ENCODE data around the gene KCNAB1. TPM values are rescaled to one million over a fixed set of nuclear protein-coding genes. Genes with fewer than 3 reads are reported as not detected.
"Not testable (repeated sequence)": the region's sequence is repeated elsewhere in the genome, so short reads cannot be mapped to it uniquely, and the experiment has no call there.

Gene KCNAB1
- total RNA-seq (2014; rRNA removed; shearing (Covaris generic)) = 0.26 and 1.6 TPM in 2 replicates

DNA sequence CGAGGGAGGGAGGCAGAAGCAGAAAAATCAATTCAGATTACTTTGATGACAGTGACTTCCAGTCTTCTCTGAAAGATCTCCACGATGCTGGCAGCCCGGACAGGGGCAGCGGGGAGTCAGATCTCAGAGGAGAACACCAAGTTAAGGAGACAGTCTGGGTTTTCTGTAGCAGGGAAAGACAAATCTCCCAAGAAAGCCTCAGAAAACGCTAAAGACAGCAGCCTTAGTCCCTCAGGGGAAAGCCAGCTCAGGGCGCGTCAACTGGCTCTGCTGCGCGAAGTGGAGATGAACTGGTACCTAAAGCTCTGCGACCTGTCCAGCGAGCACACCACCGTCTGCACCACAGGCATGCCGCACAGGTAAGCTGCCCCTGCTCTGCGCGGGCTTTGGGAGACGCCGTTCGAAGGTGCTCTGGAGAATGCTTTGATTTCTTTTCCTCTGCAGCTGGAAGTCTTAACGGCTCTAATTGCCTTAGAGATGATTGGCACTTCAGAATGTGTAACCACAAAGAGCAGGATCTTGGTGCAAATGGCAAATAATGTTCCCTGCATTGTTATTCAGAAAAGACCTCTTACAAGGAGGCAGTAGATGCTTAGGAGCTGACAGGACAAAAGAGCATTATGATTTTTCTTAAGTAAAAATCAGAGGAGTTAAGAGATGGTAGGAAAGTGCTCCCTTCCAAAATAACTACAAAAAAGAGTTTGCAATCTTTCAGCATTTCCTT, at the start of gene KCNAB1:
KCNAB1 (plus strand) TSS at position 51 of the 724 bp plus-strand sequence.
- DNase-seq (ENCODE audit: low spot score) = no peak

DNA sequence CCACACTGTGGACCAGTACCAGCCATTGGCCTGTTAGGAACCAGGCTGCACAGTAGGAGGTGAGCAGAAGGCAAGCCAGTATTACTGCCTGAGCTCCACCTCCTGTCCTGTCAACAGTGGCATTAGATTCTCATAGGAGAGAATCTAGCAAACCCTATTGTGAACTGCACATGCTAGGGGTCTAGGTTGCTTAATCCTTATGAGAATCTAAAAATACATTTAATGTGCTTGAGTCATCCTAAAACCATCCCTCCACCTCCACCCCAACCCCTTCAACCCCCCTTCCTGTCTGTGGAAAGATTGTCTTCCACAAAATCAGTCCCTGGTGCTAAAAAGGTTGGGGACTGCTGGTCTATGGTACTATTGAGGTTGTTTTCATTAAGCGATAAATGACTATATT, 49.3 kb upstream of the KCNAB1 start:
- DNase-seq (ENCODE audit: low spot score) = peak; percentile 34

DNA sequence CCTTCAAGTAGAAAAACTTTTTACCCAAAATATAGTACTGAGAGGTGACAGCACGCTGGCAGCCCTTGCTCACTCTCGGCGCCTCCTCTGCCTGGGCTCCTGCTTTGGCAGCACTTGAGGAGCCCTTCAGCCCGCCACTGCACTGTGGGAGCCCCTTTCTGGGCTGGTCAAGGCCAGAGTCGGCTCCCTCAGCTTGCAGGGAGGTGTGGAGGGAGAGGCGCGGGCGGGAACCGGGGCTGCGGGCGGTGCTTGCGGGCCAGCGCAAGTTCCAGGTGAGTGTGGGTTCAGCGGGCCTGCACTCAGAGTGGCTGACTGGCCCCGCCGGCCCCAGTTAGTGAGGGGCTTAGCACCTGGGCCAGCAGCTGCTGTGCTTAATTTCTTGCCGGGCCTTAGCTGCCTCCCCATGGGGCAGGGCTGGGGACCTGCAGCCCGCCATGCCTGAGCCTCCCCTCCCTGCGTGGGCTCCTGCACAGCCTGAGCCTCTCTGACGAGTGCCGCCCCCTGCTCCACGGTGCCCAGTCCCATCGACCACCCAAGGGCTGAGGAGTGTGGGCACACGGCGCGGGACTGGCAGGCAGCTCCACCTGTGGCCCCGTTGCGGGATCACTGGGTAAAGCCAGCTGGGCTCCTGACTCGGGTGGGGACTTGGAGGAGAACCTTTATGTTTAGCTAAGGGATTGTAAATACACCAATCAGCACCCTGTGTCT, 47.3 kb upstream of the KCNAB1 start:
- not testable (repeated sequence) for DNase-seq (ENCODE audit: low spot score)

DNA sequence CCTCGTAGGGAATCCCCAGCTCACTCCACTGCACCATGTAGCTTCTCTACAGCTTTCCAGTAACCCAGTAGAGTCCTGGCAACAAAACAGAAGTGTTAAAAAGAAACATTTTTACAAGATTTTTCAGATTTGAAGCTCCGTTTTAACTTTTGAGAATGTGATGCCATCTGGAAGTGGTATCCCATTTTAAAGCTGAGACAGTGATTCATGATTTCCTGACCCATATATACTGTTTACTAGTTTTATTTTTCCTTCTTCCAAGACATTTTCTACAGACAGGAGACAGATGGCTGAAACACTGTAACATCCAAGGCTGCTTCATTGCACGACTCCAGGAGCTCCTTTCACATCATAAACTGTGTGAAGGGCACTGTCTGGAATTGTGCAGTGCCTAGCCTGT, 30.3 kb upstream of the KCNAB1 start:
- no peak for DNase-seq (ENCODE audit: low spot score)

DNA sequence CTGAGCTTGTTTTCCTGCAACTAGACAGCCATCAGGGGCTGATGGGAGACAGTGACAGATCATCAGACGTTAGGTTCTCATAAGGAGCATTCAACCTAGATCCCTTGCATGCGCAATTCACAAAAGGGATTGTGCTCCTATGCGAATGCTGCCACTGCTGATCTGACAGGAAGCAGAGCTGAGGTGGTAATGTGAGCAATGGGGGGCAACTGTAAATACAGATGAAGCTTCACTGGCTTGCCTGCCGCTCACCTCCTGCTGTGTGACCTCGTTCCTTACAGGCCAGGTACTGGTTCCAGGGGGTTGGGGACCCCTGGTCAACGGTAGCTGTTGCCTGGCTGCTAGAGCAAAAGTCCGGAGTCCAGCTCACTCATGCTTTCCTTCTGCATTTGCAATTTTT, 26.4 kb upstream of the KCNAB1 start:
- DNase-seq (ENCODE audit: low spot score) = no peak

DNA sequence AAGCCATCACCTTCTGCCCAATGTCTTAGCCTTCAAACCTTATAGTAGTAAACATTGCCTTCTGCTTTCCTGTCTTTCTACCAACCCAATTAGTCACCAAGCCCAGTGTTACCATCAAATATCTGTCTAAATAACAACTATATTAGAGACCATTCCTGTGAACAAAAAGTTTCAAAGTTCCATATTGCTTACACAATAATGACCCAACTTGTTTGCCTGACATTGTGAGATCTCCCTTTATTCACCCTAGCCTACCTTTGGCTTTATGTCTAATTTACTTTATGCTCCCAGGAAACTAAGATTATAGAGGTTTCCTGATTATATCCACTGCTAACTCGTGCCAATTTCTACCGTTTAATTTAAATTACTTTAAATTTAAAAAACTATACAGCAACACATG, 26.0 kb upstream of the KCNAB1 start:
- DNase-seq (ENCODE audit: low spot score) = no peak

DNA sequence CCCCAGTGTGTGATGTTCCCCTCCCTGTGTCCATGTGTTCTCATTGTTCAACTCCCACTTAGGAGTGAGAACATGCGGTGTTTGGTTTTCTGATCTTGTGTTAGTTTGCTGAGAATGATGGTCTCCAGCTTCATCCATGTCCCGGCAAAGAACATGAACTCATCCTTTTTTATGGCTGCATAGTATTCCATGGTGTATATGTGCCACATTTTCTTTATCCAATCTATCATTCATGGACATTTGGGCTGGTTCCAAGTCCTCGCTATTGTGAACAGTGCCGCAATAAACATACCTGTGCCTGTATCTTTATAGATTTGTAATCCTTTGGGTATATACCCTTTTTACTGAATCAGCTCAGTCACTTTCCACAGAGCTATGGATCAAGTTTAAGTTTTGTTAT, 24.7 kb upstream of the KCNAB1 start:
- not testable (repeated sequence) for DNase-seq (ENCODE audit: low spot score)

DNA sequence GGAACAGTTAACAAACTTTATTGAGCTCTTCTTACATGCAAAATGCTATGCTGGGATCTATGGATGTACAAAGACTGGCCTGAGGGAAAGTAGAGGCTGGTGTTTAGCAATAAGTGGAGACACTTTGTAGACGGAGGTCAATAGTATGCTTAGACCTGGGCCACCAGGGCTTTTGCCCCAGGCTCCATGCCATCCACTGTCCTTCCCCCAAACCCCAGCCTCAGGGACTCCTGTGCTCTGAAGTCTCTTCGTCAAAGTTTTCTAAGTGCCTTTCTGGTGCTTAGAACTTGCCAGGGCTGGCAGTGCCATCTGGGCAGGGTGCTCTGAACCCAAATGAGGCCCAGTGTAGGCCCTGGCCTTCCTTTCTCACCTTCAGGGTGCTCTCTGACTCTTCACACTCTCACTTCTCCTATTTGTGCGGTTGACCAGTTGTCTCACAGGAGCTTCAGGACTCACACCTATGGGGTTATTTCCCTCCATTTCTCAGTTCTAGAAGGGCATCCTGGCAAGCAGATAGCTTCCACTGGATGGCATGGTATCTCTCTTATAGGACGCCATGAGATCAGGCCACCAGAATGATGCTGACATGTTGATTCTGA, 21.8 kb upstream of the KCNAB1 start:
- DNase-seq (ENCODE audit: low spot score) = no peak

DNA sequence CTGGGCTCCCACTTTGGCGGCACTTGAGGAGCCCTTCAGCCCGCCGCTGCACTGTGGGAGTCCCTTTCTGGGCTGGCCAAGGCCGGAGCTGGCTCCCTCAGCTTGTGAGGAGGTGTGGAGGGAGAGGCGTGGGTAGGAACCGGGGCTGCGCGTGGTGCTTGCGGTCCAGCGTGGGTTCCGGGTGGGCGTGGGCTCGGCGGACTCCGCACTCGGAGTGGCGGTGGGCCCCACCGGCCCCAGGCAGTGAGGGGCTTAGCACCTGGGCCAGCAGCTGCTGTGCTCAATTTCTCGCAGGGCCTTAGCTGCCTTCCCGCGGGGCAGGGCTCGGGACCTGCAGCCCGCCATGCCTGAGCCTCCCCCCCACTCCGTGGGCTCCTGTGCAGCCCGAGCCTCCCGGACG, 21.0 kb upstream of the KCNAB1 start:
- not testable (repeated sequence) for DNase-seq (ENCODE audit: low spot score)

DNA sequence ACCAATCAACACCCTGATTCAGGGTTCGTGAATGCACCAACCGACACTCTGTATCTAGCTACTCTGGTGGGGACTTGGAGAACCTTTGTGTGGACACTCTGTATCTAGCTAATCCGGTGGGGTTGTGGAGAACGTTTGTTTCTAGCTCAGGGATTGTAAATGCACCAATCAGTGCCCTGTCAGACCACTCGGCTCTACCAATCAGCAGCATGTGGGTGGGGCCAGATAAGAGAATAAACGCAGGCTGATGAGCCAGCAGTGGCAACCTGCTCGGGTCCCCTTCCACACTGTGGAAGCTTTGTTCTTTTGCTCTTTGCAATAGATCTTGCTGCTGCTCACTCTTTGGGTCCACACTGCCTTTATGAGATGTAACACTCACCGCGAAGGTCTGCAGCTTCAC, 20.4 kb upstream of the KCNAB1 start:
- DNase-seq (ENCODE audit: low spot score) = not testable (repeated sequence)

DNA sequence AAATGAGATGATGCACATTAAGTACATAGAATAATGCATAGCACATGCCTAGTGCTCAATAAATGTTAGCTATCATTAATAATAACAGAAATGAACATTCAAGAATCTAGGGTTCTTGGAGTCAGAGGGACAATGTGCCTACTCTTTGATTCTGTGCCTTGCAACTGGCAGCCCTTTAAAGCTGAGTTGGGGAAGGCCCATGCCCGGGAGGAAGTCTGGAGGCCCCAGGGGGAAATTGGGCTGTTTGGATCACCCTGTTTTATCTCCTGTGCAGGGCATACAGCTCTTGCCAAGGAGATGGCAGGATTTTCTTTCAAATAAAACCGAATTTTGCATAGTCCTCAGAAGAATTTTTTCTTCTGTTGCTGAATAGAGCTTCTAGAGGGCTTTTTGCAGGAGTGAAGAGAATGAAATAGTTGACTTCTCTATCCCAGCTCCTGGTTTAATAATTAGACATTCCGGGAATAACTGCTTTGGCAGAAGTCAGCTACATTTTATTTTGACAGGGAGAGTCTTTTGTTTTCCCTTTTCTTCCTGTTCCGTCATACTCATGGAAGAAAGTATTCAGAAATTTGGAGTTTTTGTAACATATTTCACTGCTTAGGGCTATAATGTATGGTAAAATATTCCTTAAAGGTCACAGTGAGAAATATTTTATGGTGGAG, 18.0 kb upstream of the KCNAB1 start:
- no peak for DNase-seq (ENCODE audit: low spot score)

DNA sequence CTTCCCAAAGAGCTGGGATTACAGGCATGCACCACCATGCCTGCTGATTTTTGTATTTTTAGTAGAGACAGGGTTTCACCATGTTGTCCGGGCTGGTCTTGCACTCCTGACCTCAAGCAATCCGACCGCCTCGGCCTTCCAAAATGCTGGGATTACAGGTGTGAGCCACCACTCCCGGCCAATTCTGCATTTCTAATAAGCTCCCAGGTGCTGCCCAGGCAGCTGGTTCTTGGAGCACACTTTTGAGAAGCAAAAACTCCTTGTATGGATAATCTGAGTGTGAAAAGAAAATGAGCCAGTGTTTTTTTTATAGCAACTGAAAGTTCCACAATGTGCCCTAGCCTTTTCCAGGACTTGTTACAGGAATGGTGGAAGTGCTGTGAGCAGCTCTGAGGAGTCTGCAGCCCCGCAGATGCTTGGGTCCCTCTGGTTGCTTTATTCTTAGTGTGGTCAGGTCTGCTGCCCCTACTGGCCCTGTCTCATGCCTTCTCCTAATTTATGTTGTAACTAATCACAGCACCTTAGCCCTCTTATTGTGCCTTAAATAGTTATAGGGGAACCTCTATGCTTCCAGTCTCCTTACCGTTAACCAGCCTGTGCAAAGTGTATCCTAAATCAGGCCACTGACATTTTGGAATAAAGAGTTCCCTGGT, 13.5 kb upstream of the KCNAB1 start:
- no peak for DNase-seq (ENCODE audit: low spot score)

DNA sequence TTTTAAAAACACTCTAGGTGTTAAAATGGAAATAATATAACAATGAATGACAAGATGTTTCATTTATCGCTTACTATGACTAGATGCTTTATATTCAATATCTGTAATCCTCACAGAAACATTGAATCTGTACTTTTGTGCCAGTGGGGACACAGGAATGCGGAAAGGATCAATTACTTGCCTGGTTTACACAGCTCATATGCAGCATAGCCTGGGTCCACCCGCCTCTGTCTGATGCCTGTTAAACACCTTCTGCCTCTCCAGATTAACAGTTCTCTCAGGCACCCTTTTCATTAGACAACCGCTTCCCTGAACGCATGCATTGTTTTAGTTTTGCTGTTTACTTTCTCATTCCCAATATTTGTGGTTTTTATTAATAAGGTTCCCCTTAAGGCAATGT, 12.9 kb upstream of the KCNAB1 start:
- DNase-seq (ENCODE audit: low spot score) = no peak

DNA sequence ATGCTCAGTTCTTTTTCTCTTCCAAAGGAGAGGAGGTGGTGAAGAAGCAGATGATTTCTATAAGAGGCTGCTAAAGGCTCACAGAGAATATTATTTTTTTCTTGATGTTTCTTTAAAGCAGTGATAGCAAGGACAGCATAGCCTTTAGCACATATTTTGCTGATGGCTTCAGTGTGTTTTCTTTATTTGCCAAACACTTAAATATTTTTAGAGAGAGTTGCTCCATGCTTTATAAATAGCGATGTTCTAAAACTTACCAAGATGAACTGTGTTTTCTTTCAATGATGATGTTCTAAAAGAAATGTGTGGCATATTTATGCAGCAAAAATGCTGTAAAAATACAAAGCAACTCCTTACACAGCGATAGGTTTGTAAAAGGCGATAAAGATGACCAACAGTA, 11.8 kb upstream of the KCNAB1 start:
- DNase-seq (ENCODE audit: low spot score) = no peak

DNA sequence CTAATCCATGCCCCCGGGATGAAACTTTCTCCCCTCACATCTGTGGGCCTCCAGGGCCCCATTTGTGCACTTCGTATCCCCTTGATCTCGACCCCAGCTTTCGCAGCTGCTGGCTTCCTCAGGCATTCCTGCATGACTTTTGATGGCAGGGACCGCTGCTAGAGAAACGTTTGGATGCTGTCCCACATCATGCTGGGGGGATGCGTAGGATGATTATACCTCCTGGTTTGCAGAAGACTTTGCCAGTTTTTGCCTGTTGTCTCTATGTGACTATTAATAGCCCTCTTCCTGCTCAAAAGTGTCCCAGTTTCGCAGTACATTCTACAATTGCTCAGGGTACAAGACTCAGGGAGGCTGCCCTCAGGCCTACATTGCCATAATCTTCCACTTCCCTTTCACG, 10.4 kb upstream of the KCNAB1 start:
- DNase-seq (ENCODE audit: low spot score) = no peak

DNA sequence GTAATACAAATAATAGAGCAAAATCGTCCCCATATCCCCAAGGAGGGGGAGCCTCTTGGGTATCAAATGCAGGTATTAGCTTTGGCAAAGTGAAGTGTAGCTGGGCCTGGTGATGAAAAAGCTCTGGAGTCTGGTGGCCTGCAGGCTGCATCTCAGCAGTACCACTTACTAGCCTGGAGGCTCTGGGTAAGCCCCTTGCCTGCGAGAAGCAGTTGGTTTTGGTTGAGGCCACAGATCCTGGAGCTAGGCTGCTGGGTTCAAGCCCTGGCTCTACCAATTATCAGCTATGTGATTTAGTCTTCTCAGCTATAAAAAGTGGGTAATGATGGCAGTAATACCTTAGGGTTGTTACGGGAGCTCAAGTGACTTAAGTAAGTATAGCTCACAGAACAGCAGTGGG, 6.1 kb downstream of the KCNAB1 start:
- DNase-seq (ENCODE audit: low spot score) = no peak

DNA sequence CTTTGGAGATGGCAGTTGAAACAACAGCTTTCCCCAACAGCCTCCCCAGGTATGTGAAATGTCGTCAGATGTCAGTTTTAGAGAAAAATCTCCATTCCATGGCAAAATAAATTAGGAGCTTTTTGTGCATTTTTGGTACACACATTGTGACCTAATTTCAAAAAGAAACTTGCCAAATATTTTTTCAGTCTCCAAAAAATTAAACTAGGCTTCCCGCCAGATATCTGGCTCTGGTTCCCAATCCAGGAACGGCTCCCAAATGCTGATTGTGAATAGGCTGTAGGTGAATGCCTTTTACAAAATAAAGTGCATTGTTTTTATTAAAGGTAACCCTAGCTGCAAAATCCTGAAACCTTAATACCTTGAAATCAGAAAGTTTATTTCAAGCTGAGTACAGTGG, 10.9 kb downstream of the KCNAB1 start:
- DNase-seq (ENCODE audit: low spot score) = no peak

DNA sequence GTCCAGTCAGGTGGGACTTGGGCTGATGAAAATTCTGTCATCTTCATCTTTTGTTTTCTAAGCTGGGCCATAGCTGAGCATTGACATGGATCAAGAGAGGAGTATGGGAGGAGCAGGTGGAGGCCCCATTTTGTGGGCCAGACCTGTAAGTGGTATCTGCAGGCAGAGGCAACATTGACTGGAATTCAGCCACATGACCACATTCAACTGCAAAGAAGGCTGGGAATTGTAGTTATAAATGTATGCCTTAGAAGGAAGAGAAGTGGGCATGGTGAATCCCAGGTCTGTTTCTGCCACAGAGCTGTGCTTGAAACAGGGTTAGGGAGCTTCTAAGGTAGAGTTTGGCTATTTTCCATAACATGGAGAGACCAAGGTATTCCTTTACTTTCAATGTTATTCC, 11.4 kb downstream of the KCNAB1 start:
- DNase-seq (ENCODE audit: low spot score) = no peak

DNA sequence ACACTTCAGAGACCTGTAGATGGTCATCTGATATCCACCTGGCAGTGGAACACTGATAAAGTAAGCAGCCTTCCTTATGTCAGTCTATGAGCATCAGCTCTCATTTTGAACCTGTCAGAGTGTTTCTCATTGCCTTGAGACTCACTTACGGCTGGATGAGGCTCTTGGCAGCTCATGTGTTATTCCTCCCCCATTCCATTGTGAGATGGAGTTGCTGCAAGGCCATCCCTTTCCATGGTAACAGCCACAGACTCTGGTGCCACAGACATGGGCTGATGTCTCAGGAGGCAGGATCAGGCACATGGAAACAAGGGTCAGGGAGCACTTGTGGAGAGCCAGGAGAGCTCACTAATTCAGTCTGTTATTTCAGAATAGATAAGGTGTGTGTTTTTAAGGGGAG, 11.9 kb downstream of the KCNAB1 start:
- DNase-seq (ENCODE audit: low spot score) = no peak

DNA sequence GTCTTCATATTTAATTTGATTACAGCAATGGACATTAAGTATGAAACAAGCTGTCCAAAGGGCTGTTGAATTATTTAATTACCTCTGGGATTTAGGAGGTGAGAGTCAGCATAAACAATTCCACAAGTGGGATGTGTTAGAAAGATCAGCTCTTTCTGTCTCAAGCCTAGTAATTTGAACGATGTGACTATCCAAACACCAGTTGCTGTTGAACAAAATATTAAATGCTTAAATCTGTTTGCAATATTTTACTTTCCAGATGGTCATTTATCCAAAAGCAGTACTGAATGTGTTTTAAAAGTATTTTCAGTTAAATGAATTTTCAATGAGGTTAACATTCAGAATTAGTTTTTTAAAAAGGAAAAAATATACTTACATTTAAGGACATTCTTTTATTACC, 12.7 kb downstream of the KCNAB1 start:
- DNase-seq (ENCODE audit: low spot score) = no peak

DNA sequence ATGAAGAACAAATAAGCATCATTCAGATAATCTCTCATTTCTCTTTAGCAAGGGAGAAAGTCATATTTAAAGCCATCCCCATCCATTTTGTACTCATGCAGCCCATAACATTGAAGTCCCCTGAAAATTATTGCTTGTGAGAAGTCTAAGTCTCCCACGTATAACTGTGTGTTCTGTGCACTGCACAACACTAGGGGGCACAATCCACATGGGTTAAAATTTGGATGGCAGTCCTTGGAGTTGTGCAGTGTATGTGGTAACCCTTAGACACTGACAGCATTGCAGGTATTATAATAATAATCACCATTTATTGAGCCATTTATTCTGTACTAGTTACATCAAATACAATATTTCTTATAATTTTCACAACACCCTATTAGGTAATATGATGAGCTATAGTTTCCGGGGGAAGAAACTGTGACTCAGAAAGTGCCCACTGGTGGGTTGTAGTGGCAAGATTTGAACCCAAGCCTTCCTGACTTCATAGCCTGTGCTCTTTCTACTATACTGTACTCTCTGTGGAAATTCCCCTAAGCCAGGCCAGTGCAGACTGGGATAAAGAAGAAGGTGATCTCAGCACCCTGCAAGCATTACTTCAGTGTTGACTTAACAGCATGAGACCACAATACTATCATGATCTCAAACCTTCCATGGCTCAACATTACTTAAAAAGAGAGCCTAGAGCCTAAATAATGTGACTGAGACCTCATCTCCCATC, 15.7 kb downstream of the KCNAB1 start:
- peak; percentile 10 for DNase-seq (ENCODE audit: low spot score)
